EH (cell line): Measurements from ENCODE around the gene RTN4RL1.

Source experiments
- DNase-seq: peaks from one replicate; pipeline ENCODE4 v3.0.0-alpha.2; 2015; ENCODE audit warnings: low read depth

The RTN4RL1 gene

DNA sequence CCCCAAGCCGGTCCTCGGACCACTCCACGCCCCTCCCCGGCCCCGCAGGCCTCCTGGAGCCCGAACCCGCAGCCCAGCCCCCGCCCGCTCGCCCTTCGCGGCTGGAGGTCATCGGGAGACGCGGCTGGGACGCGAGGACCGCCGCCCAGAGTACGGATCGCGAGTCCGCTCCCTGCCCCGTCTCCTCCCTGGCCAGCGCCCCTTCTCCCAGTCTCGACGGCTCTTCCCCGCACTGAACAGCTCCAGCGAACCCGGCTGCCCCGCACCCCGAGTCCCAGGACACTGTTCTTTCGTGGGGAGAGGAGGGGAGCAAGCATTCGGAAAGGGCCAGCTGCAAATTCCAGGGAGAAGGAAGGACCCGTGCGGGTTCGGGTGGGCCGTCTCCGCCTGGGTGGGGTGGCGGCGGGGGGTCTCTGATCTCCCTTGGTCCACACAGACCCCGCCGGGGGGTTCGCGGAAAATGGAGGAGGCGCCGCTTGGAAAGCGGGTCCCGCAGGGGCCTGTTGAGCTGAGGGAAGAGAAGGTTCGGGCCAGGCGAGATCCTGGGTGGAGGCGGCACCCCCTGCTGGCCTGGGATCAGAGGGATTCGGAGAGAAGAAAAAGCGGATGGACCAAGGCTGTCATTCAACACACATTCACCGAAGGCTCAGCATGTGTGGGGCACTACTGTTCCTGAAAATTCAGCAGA is 632 bp upstream of the RTN4RL1 start:
- peak; percentile 79 for DNase-seq

DNA sequence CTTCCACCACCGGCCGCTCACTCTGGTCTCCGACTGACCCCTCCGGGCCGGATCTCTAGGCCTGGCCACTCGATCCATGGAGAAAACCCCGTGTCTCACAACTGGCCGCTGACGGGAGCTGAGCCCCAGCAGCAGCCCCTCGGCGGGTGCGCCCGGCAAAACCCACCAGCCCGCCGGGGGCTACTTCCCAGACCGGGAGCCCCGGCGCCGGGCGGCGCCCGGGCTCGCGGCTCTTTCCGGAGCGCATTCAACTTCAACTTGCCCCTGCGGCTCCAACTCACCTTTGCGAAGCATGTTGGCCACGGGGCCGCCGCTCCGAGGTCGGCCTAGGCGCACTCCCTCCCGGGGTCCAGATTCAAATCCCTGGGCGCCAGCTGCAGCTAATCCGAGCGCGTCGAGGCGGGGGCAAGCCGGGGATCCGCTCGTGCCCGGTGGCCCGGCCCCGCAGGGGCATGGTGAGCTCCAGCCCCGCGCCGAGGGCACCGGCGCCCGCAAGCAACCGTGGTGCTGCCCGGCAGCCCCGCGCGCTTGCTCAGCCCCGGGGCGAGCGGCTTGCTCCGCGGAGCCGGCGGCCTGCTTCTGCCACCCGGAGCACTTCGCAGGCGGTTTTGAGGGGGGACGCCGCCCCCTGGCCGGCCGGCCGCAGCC is 438 bp downstream of the RTN4RL1 start:
- DNase-seq, result no peak

DNA sequence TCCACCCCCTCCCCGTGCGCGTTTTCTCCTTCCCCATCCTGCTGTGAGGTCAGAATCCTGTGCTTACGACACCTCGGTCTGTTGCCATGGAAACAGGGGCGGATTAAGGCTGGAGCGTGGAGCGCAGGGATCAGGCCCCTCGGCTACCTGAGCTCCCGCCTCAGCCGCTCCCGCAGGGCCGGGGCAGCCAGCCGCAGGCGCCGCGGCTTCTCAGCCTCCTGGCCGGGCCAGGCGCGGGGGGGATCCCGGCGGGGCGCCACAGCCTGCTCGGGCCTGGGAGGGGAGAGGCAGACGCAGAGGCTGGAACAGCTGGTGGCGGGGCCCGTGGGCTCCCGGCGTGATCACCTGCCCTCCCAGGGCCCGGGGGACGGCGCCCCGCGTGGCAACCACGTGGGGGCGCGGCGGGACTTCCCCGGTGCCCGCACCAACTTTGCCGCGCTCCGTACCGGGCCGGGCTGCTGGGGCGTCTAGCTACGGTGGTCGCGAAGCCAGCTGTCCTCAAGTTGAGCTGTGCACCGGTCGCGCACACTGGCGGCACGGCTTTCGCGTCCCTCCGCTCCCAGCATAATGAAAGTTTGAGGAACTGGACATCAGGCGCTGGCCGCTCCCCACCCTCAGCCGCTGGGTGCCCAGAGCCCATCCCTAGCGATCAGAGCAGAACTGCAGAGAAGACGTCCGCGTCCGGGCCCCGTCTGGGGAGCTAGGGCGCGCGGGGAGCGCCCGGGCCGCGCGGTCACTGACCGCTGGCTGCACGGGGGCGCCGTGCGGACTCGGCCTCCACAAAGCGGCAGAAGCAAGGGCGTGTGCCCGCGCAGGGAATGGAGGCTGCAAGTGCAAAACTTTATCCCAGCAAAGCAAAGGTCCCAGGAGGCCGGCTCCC is 1.2 kb downstream of the RTN4RL1 start:
- peak; percentile 60 for DNase-seq

DNA sequence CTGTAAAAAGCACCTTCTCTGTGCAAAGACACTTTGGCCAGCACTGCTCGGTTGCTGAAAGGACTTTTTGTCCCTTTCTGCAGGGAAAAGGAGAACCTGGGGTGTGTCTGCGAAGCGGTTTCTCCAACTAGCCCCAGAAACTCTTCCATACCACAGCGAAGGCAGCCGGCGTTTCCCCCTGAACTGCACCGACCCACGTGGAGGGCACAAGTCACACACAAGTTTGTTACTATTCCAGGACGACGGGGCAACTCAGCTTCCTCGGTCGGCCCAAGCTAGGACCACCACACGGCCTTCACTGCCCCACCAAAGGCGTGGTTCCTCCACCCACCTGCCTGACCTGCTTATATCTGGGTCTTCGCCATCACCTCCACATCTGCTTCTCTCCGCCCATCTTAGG is 1.9 kb downstream of the RTN4RL1 start:
- no peak for DNase-seq

DNA sequence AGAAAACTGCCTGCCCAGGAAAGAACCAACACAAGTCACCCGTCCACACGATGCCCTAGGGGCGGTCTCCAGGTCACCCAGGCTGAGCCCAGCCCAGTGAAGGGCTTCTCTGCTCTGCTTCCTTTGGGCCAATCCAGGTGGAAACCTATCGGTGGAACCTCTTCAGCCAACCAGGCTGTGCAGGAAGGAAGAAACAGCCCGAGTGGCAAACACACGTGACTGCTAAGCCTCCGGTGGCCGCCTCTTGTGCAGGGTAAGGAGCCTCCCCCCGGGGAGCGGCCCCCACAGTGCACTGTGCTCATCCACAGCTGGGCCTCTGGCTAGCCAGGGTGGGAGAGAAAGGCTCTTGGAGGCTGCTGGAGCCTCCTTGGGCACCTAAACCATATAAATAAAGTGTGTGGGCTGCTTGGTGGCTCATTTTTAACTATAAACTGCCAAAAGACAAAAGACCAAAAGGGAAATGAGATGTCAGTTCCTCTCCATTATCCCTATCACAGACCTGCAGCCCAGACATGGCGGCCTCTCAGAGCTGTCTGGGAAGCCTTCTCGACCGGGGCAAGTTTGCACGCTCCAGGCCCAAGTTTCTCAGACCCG is 2.4 kb downstream of the RTN4RL1 start:
- no peak for DNase-seq

DNA sequence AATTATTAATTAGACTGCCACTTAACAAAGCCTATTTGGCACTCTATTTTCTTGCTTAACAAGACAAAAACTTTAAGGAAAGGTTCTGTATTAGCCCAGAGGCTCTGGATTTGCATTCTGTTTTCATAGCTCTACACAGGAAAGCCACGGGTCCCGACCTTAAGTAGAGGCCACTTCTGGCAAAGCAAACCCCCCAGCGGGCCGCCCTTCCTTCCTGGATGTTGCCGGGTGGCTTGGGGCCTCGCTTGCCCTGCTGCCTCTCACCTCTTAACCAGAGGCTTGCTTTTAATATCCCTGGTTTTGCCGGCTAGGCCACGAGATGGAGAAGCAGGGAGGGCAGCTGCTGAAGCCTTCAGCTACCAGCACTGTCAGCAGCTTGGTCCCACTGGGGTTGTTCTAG is 4.4 kb downstream of the RTN4RL1 start:
- no peak for DNase-seq

DNA sequence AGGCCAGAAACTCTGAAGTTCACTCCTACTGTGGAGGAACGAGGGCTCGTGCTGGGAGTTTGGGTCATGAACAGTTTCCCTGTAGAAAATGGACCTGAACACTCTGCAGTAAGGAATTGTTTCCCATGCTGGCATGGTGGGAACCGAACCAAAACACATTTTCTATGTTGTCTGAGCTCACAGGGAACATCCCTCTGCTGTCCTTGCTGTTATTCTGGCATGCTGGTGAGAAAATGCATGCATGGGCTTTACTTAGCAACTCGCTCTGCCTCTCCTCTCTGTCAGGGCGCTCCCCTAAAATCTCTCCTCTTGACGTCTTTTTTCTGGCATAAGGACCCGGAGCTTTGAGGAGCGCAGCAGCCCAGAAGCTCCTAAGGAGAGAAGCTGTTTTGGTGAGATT is 5.4 kb downstream of the RTN4RL1 start:
- no peak for DNase-seq

DNA sequence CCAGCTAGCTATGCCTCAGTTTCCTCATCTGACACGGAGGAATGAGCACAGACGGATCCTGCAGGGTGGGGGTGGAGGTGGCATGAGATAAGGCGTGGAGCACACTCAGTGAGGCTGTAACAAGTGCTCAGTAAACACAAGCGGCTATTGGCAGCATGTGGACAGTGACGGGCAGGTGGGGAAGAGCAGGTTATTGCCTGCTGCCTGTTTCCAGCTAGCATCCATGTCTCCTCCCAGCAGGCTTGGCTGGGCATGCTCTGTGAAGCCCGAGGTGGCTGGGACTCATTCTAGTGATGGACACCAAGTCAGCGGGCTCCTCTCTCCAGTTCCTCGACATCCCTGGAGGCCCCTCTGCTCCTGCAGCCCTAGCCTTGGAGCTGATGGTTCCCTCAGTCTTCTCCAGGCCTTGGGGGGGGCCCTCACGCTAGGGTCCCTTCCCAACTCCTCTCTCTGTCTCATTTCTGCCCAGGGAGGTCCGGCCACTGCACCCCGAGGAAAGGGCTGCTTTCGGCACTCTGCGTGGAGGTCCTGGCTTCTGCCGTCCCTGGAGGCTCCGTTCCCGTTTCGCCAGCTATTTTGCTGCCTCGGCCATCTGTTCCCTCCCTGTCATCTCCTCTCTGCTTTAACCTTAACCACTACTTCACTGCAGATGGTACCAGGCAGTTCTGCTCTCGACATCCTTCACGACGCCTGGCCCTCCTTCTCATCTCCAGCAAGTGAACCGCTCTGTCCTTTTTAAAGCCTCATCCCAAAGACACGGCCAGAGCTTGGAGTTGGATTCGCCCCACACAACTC is 6.2 kb downstream of the RTN4RL1 start:
- no peak for DNase-seq

DNA sequence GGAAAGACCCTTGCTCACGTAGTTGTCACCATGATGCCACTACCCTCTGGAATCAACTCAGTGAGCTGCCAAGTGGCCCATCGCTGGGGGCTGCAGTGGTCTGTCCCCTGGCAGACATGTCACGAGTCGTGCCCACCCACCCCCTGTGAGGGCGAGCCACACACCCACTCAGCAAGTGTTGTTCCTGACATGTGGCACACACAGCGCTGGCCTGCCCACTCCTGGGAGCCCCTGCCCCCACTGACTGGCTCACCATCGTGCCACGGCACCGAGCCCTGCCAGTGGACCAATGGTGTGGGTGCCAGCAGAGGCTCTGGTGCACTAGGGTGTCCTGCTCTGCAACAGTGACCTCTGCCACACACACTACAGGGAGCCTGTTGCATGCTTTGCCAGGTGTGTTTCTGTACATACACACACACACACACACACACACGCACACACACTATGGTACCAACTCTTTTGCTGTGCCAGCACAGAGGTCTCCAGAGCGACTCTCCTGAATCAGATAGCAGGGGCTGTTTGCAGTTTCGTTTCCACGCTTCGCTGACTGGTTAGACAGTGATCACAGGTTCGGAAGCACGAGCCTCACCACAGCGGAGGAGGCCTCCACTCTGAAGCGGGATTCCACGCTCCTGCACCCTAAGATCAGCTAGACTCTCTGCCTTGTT is 7.7 kb downstream of the RTN4RL1 start:
- no peak for DNase-seq

DNA sequence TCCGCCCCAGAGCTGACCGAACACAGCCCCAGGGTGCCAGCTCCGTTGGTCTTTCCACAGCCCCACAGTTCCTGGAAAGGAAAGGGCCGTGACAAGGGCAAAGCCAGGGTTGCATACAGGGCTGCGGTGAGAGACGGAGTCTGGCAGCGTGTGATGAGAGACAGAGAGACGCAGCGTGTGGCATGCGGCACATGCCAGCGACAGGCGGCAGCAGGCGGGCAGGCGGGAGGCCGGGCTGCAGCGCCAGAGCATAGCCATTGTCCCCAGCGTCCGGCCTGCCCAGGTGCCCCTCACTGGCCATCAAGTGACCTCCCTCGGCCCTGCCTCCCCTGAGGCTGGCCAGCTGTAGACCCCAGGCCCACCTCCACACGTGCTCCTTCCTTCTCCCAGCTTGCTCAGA is 8.6 kb downstream of the RTN4RL1 start:
- DNase-seq, result no peak

DNA sequence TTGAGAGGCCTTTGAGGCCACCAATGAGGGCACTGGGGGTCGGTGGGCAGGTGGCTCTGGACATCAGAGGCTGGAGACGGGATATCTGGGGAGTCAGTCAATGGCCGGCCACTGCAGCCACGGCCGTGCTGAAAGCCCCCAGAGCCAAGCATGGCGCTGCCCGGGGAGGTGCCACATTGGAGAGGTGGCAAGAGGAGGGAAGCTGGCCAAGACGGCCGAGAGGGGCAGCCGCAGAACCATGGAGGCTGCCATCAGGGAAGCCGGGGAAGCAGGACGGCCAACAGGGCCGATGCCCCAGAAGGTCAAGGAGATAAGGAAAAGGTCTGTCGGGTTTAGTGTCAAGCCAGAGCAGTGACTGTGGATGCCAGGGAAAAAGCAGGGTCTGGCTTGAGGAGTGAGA is 9.8 kb downstream of the RTN4RL1 start:
- DNase-seq, result no peak

DNA sequence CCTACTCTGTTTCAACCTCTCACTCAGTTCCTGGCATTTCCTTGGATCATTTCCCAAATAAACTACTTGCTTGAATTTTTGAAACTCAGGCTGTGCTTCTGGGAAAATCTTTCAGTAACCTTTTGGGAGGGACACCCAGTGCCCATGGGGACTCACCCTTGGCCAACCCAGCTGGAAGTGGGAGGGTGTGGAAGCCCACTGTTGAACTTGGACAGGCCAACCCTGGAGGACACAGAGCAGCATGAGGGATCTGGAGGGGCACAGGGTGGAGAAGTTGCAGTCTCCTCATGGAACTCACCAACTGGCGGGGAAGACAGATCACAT is 11.2 kb downstream of the RTN4RL1 start:
- DNase-seq, result peak; percentile 51

DNA sequence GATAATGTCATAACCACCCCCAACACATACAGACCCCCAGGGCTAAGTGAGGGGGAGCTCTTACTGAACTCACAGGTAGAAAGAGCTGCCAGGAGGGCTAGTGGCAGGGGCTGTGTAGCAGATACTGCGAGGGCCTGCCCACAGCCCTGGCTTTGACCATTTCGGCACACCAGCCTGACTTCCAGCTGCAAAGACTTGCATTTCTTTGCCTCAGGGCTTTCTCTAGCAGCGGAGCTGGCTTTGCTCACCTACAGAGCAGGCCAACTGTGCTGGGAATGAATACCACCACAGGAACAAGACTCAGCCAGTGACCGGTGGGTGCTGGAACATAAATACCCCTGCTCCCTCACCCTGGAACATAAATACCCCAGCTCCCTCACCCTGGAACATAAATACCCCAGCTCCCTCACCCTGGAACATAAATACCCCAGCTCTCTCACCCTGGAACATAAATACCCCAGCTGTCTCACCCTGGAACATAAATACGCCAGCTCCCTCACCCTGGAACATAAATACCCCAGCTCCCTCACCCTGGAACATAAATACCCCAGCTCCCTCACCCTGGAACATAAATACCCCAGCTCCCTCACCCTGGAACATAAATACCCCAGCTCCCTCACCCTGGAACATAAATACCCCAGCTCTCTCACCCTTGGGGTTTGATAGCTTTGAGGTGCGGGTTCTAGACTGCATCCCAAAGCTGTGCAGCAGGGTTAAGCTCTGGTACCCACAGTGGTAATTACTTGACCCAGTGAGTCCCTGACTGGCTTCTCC is 11.7 kb downstream of the RTN4RL1 start:
- DNase-seq, result peak; percentile 26

DNA sequence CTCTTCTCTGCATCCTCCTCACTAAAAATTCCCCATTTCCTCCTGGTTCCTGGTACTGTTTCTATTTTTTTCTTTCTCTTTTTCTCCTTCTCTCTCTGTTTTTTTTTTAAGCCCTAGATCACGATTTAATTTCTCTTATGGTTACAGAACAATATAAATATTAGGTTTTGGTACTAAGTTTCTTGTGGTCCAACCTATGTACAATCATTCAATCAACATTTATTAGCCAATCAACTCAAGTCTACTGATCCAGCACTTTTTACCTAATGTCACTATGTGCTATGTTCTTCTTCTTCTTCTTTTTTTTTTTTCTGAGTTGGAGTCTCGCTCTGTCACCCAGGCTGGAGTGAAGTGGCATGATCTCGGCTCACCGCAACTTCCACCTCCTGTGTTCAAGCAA is 12.6 kb downstream of the RTN4RL1 start:
- no peak for DNase-seq

DNA sequence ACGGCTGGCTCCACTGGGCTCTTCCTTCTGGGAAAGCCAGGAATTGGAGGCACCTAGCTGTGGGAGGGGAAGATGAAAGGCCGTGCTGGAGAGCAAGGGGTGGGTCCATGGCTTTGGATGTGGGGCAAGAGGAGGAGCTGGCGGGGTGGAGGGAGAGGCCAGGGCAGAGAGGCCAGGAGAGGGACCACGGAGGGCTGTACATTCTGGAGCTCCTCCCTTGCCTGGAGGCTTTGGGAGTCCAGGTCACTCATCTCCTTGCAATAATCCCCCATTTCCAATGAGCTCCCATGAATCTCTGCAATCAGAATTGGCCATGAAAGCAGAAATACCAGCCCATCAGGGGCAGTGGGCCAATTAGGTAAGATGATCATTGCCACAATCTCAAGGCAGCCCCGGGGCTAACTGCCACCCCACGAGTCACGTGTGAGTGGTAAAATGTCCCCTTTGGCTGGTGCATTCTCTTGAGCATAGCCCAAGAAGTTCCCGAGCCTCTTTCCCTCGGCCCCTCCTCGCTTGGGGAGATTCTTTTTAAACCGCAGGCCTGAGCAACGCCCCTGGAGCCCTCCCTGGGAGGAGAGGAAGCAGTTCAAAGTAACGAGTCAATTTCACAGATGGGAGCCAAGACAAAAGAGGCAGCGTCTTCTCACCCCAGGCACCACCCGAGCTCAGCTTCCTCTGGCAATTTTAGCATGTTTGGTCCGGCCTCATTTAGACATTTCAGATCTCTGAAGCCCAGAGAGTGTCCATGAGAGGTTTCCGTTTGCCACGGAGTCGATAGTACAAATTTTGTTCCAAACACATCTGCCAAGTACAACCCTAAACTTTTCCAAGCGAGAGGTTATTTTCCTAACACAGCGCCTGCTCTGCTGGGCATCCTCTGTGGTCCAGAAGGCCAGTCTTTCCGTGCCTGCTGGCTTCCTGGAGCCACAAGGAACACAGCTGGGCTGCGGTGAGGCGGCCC is 13.4 kb downstream of the RTN4RL1 start:
- DNase-seq, result peak; percentile 90

DNA sequence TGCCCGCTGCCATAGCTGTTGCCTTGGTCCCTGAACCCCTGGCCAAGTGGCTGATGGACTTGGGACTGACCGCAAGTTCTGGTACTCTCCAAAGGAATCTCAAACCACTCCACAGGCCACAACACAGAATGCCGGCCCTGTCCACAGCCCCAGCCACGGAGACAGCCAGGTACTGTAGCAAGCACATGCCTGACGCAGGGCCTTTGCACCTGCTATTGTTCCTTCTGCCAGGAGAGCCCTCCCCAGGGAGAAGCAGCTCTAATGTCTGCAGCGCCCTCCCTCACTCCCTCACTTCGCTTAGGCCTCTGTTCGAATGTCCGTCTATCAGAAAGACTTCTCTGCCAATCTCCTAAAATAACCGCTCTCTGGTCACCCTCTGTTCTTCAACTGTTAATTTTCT is 15.4 kb downstream of the RTN4RL1 start:
- no peak for DNase-seq

DNA sequence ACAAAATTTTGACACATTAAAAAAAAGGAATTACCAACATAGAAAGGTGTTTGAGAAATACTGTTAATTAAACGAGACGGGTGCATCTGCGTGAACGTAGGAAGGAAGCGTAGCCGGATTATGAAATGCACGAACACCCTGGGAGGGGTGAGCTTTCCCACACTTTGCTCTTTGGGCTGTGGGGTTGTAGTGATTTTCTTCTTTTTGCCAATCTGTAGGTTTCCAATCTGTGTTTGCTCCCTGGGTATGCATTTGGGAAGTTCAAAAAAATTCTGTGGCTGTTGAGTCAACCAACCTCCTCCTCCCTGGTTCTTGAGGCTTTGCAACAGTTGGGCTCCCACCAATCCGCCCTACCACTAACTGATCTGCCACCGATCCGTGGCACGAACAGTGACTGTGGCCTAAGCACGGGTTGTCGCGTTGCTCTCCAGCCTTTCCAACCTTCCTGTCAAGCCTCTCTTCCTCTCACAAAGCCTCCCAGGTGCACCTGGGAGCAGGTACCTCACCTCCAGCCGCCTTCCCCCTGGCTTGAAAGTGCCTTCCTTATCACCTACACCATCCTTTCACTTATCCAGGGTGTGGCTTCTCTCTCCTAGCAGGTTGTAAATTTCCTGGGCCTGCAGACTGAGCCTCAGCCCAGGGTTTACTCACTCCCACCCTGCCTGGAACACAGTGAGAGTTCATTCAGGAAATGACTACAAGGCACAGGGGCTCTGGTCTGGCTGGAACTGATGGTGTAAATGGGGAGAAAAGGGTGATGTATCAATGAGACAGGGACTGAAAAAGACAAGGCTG is 16.6 kb downstream of the RTN4RL1 start:
- no peak for DNase-seq

DNA sequence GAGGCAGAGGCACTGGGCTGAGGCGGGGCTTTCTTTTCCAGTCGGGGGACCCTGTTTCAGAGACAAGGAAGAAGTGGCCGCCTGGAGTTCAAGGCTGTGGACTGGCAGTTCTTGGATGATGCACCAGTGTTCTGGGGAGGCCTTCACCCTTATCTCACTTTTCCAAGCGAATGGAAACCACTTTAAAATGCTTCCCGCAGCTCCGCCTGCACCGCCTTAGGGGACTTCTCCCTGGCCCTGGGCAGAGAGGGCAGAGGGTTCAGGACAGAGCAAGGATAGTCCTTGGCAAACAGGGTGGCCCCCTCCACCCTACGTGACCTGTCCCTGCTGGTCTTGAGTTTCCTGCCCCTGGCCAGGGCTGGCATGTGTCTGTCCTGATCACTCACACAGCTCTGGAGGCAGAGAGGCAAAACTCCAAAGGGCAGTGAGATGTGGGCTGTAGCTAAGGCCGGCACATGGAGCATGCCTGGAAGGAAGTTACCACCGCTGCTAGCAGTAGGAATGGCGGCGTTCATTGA is 20.6 kb downstream of the RTN4RL1 start:
- DNase-seq, result no peak
